ENCODE data around the gene TBXAS1.

DNA sequence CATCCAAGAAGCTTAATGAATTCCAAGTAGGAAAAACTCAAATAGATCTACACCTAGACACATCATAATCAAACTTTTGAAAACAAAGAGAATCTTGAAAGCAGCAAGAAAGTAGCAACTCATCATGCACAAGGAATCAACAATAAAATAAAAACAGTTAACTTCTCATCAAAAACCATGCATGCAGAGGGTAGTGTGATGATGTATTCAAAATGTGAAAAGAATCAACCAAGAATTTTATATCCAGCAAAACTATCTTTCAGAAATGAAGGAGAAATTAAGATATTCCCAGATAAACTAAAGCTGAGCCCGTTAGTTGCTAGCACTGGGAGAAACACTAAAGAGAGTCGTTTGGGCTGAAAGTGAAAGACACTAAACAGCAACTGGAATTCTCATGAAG, 238.0 kb downstream of the TBXAS1 start:
- TF ChIP-seq POLR2A (IDR thresholded peaks at IDR 0.05; ENCODE audit: low read length) (no peak), GATA1 (IDR thresholded peaks at IDR 0.05; ENCODE audit: low read depth, low read length) (no peak)

Measured in erythroblast (primary cell).